WTC11 (cell line): ENCODE measurements around the gene PLRG1.

Experiments
- CTCF ChIP-seq: fragments of 200-600 bp; IDR thresholded peaks from 2 replicates; pipeline ENCODE4 v1.8.0; 2022; ENCODE audit warnings: antibody characterized with exemption
- FOXK1 ChIP-seq: sonication (generic); formaldehyde crosslinking; IDR thresholded peaks from 2 replicates; pipeline ENCODE4 v1.8.0; 2022; ENCODE audit warnings: mild to moderate bottlenecking, moderate library complexity, missing genetic modification reagents
- FOXP1 ChIP-seq: sonication (generic); formaldehyde crosslinking; IDR thresholded peaks from 2 replicates; pipeline ENCODE4 v1.8.0; 2022; ENCODE audit warnings: missing genetic modification reagents, mild to moderate bottlenecking, moderate library complexity, borderline replicate concordance
- IRF2 ChIP-seq: sonication (generic); formaldehyde crosslinking; IDR thresholded peaks from 2 replicates; pipeline ENCODE4 v1.8.0; 2022; ENCODE audit warnings: low read depth, missing genetic modification reagents, borderline replicate concordance
- MAX ChIP-seq: sonication (generic); formaldehyde crosslinking; IDR thresholded peaks from 2 replicates; pipeline ENCODE4 v1.8.0; 2022; ENCODE audit warnings: mild to moderate bottlenecking, missing genetic modification reagents
- MXD4 ChIP-seq: fragments of 250-450 bp; sonication (Bioruptor Pico); IDR thresholded peaks from 2 replicates; pipeline ENCODE4 v1.8.0; 2021; ENCODE audit warnings: mild to moderate bottlenecking, moderate library complexity, borderline replicate concordance
- STAT6 ChIP-seq: sonication (generic); formaldehyde crosslinking; conservative IDR thresholded peaks from 2 replicates; pipeline ENCODE4 v1.8.1; 2023; ENCODE audit warnings: mild to moderate bottlenecking, low read depth, missing genetic modification reagents, moderate library complexity
- ZNF263 ChIP-seq: sonication (generic); formaldehyde crosslinking; IDR thresholded peaks from 2 replicates; pipeline ENCODE4 v1.8.1; 2022; ENCODE audit warnings: low read depth, mild to moderate bottlenecking, moderate library complexity, missing genetic modification reagents

GRCh38 chr4:154542271-154542879, 7.8 kb downstream of the PLRG1 start:
- TF ChIP-seq CTCF, result no peak
- no peak for TF ChIP-seq MXD4 (CRISPR knock-in tag)
- no peak for TF ChIP-seq MAX (CRISPR knock-in tag)
- TF ChIP-seq FOXK1 (CRISPR knock-in tag), result no peak
- TF ChIP-seq FOXP1 (CRISPR knock-in tag), result no peak
- TF ChIP-seq IRF2 (CRISPR knock-in tag), result no peak
- no peak for TF ChIP-seq ZNF263 (CRISPR knock-in tag)
- no peak for TF ChIP-seq STAT6
